Upper lobe of left lung (tissue), 6 donors: ENCODE measurements around the gene KASH5. TPM values are rescaled to one million over a fixed set of nuclear protein-coding genes. Genes with fewer than 3 reads are reported as not detected.

ENCODE experiments used
- ATAC-seq, 2 donors: fragments of 200-7000 bp; cut with Tn5 transposase; one replicate each; pipeline ENCODE4 v1.9.1; 2022; ENCODE audit warnings: mild to moderate bottlenecking in 2 of 2, moderate library complexity in 2 of 2; ENCODE audit not compliant: low FRiP score in 2 of 2
- DNase-seq, 2 donors: peaks; one replicate each; pipeline ENCODE4 v3.0.0-alpha.2; 2019 to 2020
- H3K27ac ChIP-seq, 4 donors: fragments of 200-600 bp; sonication (generic); one replicate each; pipeline ENCODE4 v1.5.1; 2016 to 2019
- H3K27me3 ChIP-seq, 4 donors: fragments of 200-600 bp; sonication (generic); one replicate each; pipeline ENCODE4 v1.5.1; 2017 to 2019
- H3K36me3 ChIP-seq, 4 donors: fragments of 200-600 bp; sonication (generic); one replicate each; pipeline ENCODE4 v1.5.1; 2016 to 2019
- H3K4me1 ChIP-seq, 4 donors: fragments of 200-600 bp; sonication (generic); one replicate each; pipeline ENCODE4 v1.5.1; 2018 to 2019
- H3K4me3 ChIP-seq, 4 donors: fragments of 200-600 bp; sonication (generic); one replicate each; pipeline ENCODE4 v1.5.1; 2017 to 2019; ENCODE audit warnings: mild to moderate bottlenecking in 2 of 4, moderate library complexity in 1 of 4
- H3K9me3 ChIP-seq, 4 donors: fragments of 200-600 bp; sonication (generic); one replicate each; pipeline ENCODE4 v1.5.1; 2018 to 2019
- CTCF ChIP-seq, 6 experiments: fragments of 450-650 bp in 4 of 6; fragments of 200-600 bp in 2 of 6; sonication (generic) in 2 of 6; IDR thresholded peaks; one replicate each; pipeline ENCODE4 v1.5.1; 2016 to 2019; ENCODE audit warnings: antibody characterized with exemption in 6 of 6
- EP300 ChIP-seq, 4 donors: sonication (generic); formaldehyde crosslinking; IDR thresholded peaks; one replicate each; pipeline ENCODE4 v1.5.1; 2017; ENCODE audit warnings: antibody characterized with exemption in 4 of 4, control low read depth in 2 of 4
- POLR2A ChIP-seq, 4 donors: fragments of 450-650 bp; IDR thresholded peaks; one replicate each; pipeline ENCODE4 v1.5.1; 2016 to 2017; ENCODE audit warnings: antibody characterized with exemption in 4 of 4, mild to moderate bottlenecking in 2 of 4
- POLR2AphosphoS5 ChIP-seq, 2 donors: sonication (generic); formaldehyde crosslinking; IDR thresholded peaks; one replicate each; pipeline ENCODE4 v1.5.1; 2017; ENCODE audit warnings: antibody characterized with exemption in 2 of 2
- WGBS, 2 donors: methylation state at CpG; one replicate each; pipeline ENCODE4 v1.1.5; 2017 to 2018; 5-methylcytosine and 5-hydroxymethylcytosine counted together
- total RNA-seq, 6 donors: library from RNA; depleted of rRNA in 4 of 6; stranded (reverse); fragments of >200 nt in 4 of 6; gene quantifications; one replicate each; pipeline versions ENCODE4 v1.1.0 to v1.2.1, GENCODE V29; 2016 to 2021
- donor health status: DM: no; HTN: no; CAD: no; lungs with moderate emphysema.
- donor health status: DM: no; HTN: yes; CAD: no; lungs with severe emphysema.

The KASH5 gene
- total RNA-seq, 6 donors from 2014 or later: 0.61 to 6.9 (median 1.6) TPM; not detected in 2

- DNase-seq (peak; percentile 40 to 70), ATAC-seq (no peak)
- Histone ChIP-seq H3K4me1 (peaks cover 20 to 38% (median 26%) of the 10 kb centered on the region in 4 donors), H3K9me3 (no peaks in the 10 kb centered on the region), H3K27ac (peak overlapping the region; percentile 43 to 79 (median 68)), H3K36me3 (peaks cover 0 to 59% (median 39%) of the 10 kb centered on the region in 4 donors), H3K4me3 (peak overlapping the region in 1 of 4 donors; percentile 10), H3K27me3 (no peaks in the 10 kb centered on the region)
- 11 to 25% methylated on average over 12 of the region's 12 CpGs for WGBS, 2 donors
- no peak for TF ChIP-seq POLR2A (IDR thresholded peaks at IDR 0.05)
- TF ChIP-seq POLR2AphosphoS5 (IDR thresholded peaks at IDR 0.05): peak in 1 of 2 donors; percentile 15
Measured at GRCh38 chr19:49355909-49356353, 32.1 kb upstream of the KASH5 start.

- H3K9me3 ChIP-seq: no peaks in the 10 kb centered on the region
- no peaks in the 10 kb centered on the region for H3K27me3 ChIP-seq
- WGBS, 2 donors: 44 to 54% methylated on average over 7 of the region's 7 CpGs
- peaks cover 25 to 38% (median 28%) of the 10 kb centered on the region in 4 donors for H3K4me1 ChIP-seq
- ATAC-seq (no peak), DNase-seq (no peak)
- H3K36me3 ChIP-seq: peaks cover 0 to 54% (median 35%) of the 10 kb centered on the region in 4 donors
- no peak overlapping the region for H3K4me3 ChIP-seq
- peak overlapping the region; percentile 27 to 79 (median 64) for H3K27ac ChIP-seq
- TF ChIP-seq EP300 (IDR thresholded peaks at IDR 0.05) (no peak), CTCF (IDR thresholded peaks at IDR 0.05) (no peak), POLR2AphosphoS5 (IDR thresholded peaks at IDR 0.05) (no peak), POLR2A (IDR thresholded peaks at IDR 0.05) (no peak)
Measured at GRCh38 chr19:49356382-49356781, 31.7 kb upstream of the KASH5 start.

- Histone ChIP-seq H3K4me1 (peaks cover 26 to 40% (median 30%) of the 10 kb centered on the region in 4 donors), H3K36me3 (peaks cover 0 to 53% (median 31%) of the 10 kb centered on the region in 4 donors)
- WGBS, 2 donors: 83 to 91% methylated on average over 9 of the region's 9 CpGs
Measured at GRCh38 chr19:49357186-49357585, 30.9 kb upstream of the KASH5 start.

GRCh38 chr19:49359851-49360820 is 27.9 kb upstream of the KASH5 start:
- ATAC-seq (no peak), DNase-seq (peak in 1 of 2 donors; percentile 71)
- 57 to 75% methylated on average over 8 to 17 of the region's 17 CpGs for WGBS, 2 donors
- Histone ChIP-seq H3K9me3 (no peaks in the 10 kb centered on the region), H3K36me3 (peaks cover 0 to 26% (median 19%) of the 10 kb centered on the region in 4 donors), H3K4me1 (peaks cover 29 to 61% (median 46%) of the 10 kb centered on the region in 4 donors), H3K4me3 (peak overlapping the region in 1 of 4 donors; percentile 90), H3K27ac (peak overlapping the region; percentile 89 to 96 (median 94)), H3K27me3 (peaks cover 0 to 4% (median 0%) of the 10 kb centered on the region in 4 donors)
- TF ChIP-seq POLR2AphosphoS5 (IDR thresholded peaks at IDR 0.05): no peak
- TF ChIP-seq POLR2A (IDR thresholded peaks at IDR 0.05): no peak
- no peak for TF ChIP-seq CTCF (IDR thresholded peaks at IDR 0.05)
- TF ChIP-seq EP300 (IDR thresholded peaks at IDR 0.05): no peak

More at GRCh38 chr19:49357186-49357585, 30.9 kb upstream of the KASH5 start:
- ATAC-seq (no peak), DNase-seq (no peak)
- Histone ChIP-seq H3K27ac (peak overlapping the region; percentile 27 to 79 (median 64)), H3K9me3 (no peaks in the 10 kb centered on the region), H3K27me3 (no peaks in the 10 kb centered on the region), H3K4me3 (no peak overlapping the region)
- no peak for TF ChIP-seq POLR2A (IDR thresholded peaks at IDR 0.05)
- TF ChIP-seq POLR2AphosphoS5 (IDR thresholded peaks at IDR 0.05): no peak
- no peak for TF ChIP-seq EP300 (IDR thresholded peaks at IDR 0.05)
- no peak for TF ChIP-seq CTCF (IDR thresholded peaks at IDR 0.05)

- H3K4me1 ChIP-seq: peaks cover 17 to 50% (median 36%) of the 10 kb centered on the region in 4 donors
Measured at GRCh38 chr19:49361438-49362047, 26.5 kb upstream of the KASH5 start.

More at GRCh38 chr19:49361438-49362047, 26.5 kb upstream of the KASH5 start:
- no peak for TF ChIP-seq EP300 (IDR thresholded peaks at IDR 0.05)
- peak; percentile 34 to 75 for TF ChIP-seq POLR2AphosphoS5 (IDR thresholded peaks at IDR 0.05)
- peak in 1 of 4 donors; percentile 41 for TF ChIP-seq POLR2A (IDR thresholded peaks at IDR 0.05)
- TF ChIP-seq CTCF (IDR thresholded peaks at IDR 0.05): no peak
- H3K27me3 ChIP-seq: peaks cover 0 to 4% (median 0%) of the 10 kb centered on the region in 4 donors
- peak overlapping the region; percentile 89 to 96 (median 94) for H3K27ac ChIP-seq
- DNase-seq (peak; percentile 78 to 94), ATAC-seq (peak; percentile 34 to 63)
- peak overlapping the region; percentile 72 to 90 (median 82) for H3K4me3 ChIP-seq
- peaks cover 0 to 22% (median 15%) of the 10 kb centered on the region in 4 donors for H3K36me3 ChIP-seq
- no peaks in the 10 kb centered on the region for H3K9me3 ChIP-seq
- 3 to 5% methylated on average over 14 to 26 of the region's 27 CpGs for WGBS, 2 donors
